KMS-11 (cell line): ENCODE measurements around the gene CCDC73.
"Not testable (repeated sequence)": the region's sequence is repeated elsewhere in the genome, so short reads cannot be mapped to it uniquely, and the experiment has no call there.

Source experiments
- H2AFZ ChIP-seq: fragments of 200-600 bp; sonication (generic); 2 replicates; pipeline ENCODE4 v1.6.1; 2016; ENCODE audit warnings: antibody characterized with exemption, mixed run types, low read depth
- H3K27ac ChIP-seq: fragments of 200-600 bp; sonication (generic); 2 replicates; pipeline ENCODE4 v1.6.1; 2016; ENCODE audit warnings: mild to moderate bottlenecking, mixed run types
- H3K27me3 ChIP-seq: fragments of 200-600 bp; sonication (generic); 2 replicates; pipeline ENCODE4 v1.6.1; 2017; ENCODE audit warnings: mild to moderate bottlenecking, low read depth, mixed run types, moderate library complexity; ENCODE audit not compliant: insufficient read depth
- H3K36me3 ChIP-seq: fragments of 200-600 bp; sonication (generic); 2 replicates; pipeline ENCODE4 v1.6.1; 2017; ENCODE audit warnings: mild to moderate bottlenecking, mixed run types; ENCODE audit not compliant: insufficient read depth
- H3K4me1 ChIP-seq: fragments of 200-600 bp; sonication (generic); 2 replicates; pipeline ENCODE4 v1.6.1; 2016; ENCODE audit warnings: mild to moderate bottlenecking, low read depth, mixed run types; ENCODE audit not compliant: poor library complexity, severe bottlenecking
- H3K4me2 ChIP-seq: fragments of 200-600 bp; sonication (generic); 2 replicates; pipeline ENCODE4 v1.7.0; 2016; ENCODE audit warnings: mild to moderate bottlenecking, mixed run types
- H3K4me3 ChIP-seq: fragments of 200-600 bp; sonication (generic); IDR thresholded peaks from 2 replicates; pipeline ENCODE4 v1.6.1; 2017; ENCODE audit warnings: low read depth, low read length, mixed read lengths; ENCODE audit not compliant: insufficient read depth
- H3K79me2 ChIP-seq: fragments of 200-600 bp; sonication (generic); 2 replicates; pipeline ENCODE4 v1.6.1; 2016; ENCODE audit warnings: low read depth, mixed run types; ENCODE audit not compliant: insufficient read depth
- H3K9ac ChIP-seq: fragments of 200-600 bp; sonication (generic); 2 replicates; pipeline ENCODE4 v1.6.1; 2016; ENCODE audit warnings: mild to moderate bottlenecking, mixed run types
- H4K20me1 ChIP-seq: fragments of 200-600 bp; sonication (generic); 2 replicates; pipeline ENCODE4 v1.6.1; 2016; ENCODE audit warnings: mild to moderate bottlenecking, mixed run types; ENCODE audit not compliant: insufficient read depth
- CTCF ChIP-seq: fragments of 200-600 bp; sonication (generic); conservative IDR thresholded peaks from 2 replicates; pipeline ENCODE4 v1.6.1; 2017; ENCODE audit warnings: low read depth, mild to moderate bottlenecking, antibody characterized with exemption, low read length, moderate library complexity, mixed read lengths

Gene CCDC73

GRCh38 chr11:32827276-32827675 is 32.8 kb upstream of the CCDC73 start:
- H3K9ac ChIP-seq, result no peak overlapping the region
- H3K4me2 ChIP-seq, result no peak overlapping the region
- no peaks in the 10 kb centered on the region for H4K20me1 ChIP-seq
- no peak overlapping the region for H2AFZ ChIP-seq
- H3K27me3 ChIP-seq, result no peaks in the 10 kb centered on the region
- H3K4me3 ChIP-seq, result no peak overlapping the region
- no peaks in the 10 kb centered on the region for H3K79me2 ChIP-seq
- H3K4me1 ChIP-seq, result peaks cover 11% of the 10 kb centered on the region
- H3K36me3 ChIP-seq, result no peaks in the 10 kb centered on the region
- TF ChIP-seq CTCF, result no peak
- H3K27ac ChIP-seq, result no peak overlapping the region

- H2AFZ ChIP-seq, result no peak overlapping the region
- H3K4me1 ChIP-seq, result peaks cover 15% of the 10 kb centered on the region
- no peak overlapping the region for H3K9ac ChIP-seq
- no peaks in the 10 kb centered on the region for H3K36me3 ChIP-seq
- no peaks in the 10 kb centered on the region for H3K27me3 ChIP-seq
- no peak overlapping the region for H3K4me2 ChIP-seq
- H3K79me2 ChIP-seq, result no peaks in the 10 kb centered on the region
- H3K4me3 ChIP-seq, result no peak overlapping the region
- no peak for TF ChIP-seq CTCF
- no peaks in the 10 kb centered on the region for H4K20me1 ChIP-seq
- no peak overlapping the region for H3K27ac ChIP-seq
Measured at GRCh38 chr11:32826113-32826512, 31.7 kb upstream of the CCDC73 start.

- not testable (repeated sequence) for H3K4me1 ChIP-seq, H3K27me3 ChIP-seq, H3K36me3 ChIP-seq, H2AFZ ChIP-seq, H3K9ac ChIP-seq, H3K79me2 ChIP-seq, H3K4me3 ChIP-seq, H3K27ac ChIP-seq, H4K20me1 ChIP-seq, H3K4me2 ChIP-seq
Measured at GRCh38 chr11:32823617-32824016, 29.2 kb upstream of the CCDC73 start.

- TF ChIP-seq CTCF, result no peak
- H3K36me3 ChIP-seq, result no peaks in the 10 kb centered on the region
- H3K4me3 ChIP-seq, result no peak overlapping the region
- H4K20me1 ChIP-seq, result no peaks in the 10 kb centered on the region
- no peak overlapping the region for H3K27ac ChIP-seq
- H3K4me2 ChIP-seq, result peak overlapping the region; percentile 10; the same call in 1 of the 2 replicates
- H3K79me2 ChIP-seq, result no peaks in the 10 kb centered on the region
- H2AFZ ChIP-seq, result no peak overlapping the region
- peaks cover 7% of the 10 kb centered on the region for H3K4me1 ChIP-seq
- no peak overlapping the region for H3K9ac ChIP-seq
- H3K27me3 ChIP-seq, result no peaks in the 10 kb centered on the region
Measured at GRCh38 chr11:32821917-32822560, 27.6 kb upstream of the CCDC73 start.

- no peak overlapping the region for H2AFZ ChIP-seq
- no peak overlapping the region for H3K4me3 ChIP-seq
- no peak overlapping the region for H3K9ac ChIP-seq
- no peak overlapping the region for H3K27ac ChIP-seq
- no peaks in the 10 kb centered on the region for H3K36me3 ChIP-seq
- H3K79me2 ChIP-seq, result no peaks in the 10 kb centered on the region
- peaks cover 7% of the 10 kb centered on the region for H3K4me1 ChIP-seq
- H4K20me1 ChIP-seq, result no peaks in the 10 kb centered on the region
- TF ChIP-seq CTCF, result no peak
- 0 out of 2 replicates have a peak overlapping the region, but pooled peaks have one; percentile 10 for H3K4me2 ChIP-seq
- no peaks in the 10 kb centered on the region for H3K27me3 ChIP-seq
Measured at GRCh38 chr11:32821517-32821916, 27.1 kb upstream of the CCDC73 start.
